Neural cell (in vitro differentiated cells): Measurements from ENCODE around the gene SKOR1. TPM values are rescaled to one million over a fixed set of nuclear protein-coding genes. Genes with fewer than 3 reads are reported as not detected.

Source experiments
- H2AFZ ChIP-seq: fragments of 200-600, 300-800 bp; sonication (generic), shearing (Covaris generic); 2 replicates; pipeline ENCODE4 v1.6.0; 2014; ENCODE audit warnings: low read depth, mild to moderate bottlenecking, antibody characterized with exemption, low read length, moderate library complexity
- H3F3A ChIP-seq: fragments of 200-600 bp; shearing (Covaris generic); 2 replicates; pipeline ENCODE4 v1.6.1; 2016; ENCODE audit warnings: mild to moderate bottlenecking, moderate library complexity, mixed read lengths, antibody characterized with exemption, low read length; ENCODE audit not compliant: insufficient read depth, poor library complexity, severe bottlenecking
- H3K27ac ChIP-seq: fragments of 200-600, 300-800 bp; sonication (generic), shearing (Covaris generic); 2 replicates; pipeline ENCODE4 v1.5.1; 2014; ENCODE audit warnings: mild to moderate bottlenecking, low read length, moderate library complexity
- H3K27me3 ChIP-seq: fragments of 300-800, 200-600 bp; sonication (generic), shearing (Covaris generic); 2 replicates; pipeline ENCODE4 v1.6.0; 2014; ENCODE audit warnings: mild to moderate bottlenecking, low read depth, low read length, moderate library complexity; ENCODE audit not compliant: insufficient read depth
- H3K36me3 ChIP-seq: fragments of 300-800, 200-600 bp; sonication (generic), shearing (Covaris generic); 2 replicates; pipeline ENCODE4 v1.5.1; 2014; ENCODE audit warnings: mild to moderate bottlenecking, antibody characterized with exemption, low read length, moderate library complexity; ENCODE audit not compliant: insufficient read depth
- H3K4me2 ChIP-seq: fragments of 300-800, 200-600 bp; sonication (generic), shearing (Covaris generic); 2 replicates; pipeline ENCODE4 v1.6.0; 2014; ENCODE audit warnings: mild to moderate bottlenecking, low read length
- H3K4me3 ChIP-seq: fragments of 300-800, 200-600 bp; sonication (generic), shearing (Covaris generic); 2 replicates; pipeline ENCODE4 v1.5.1; 2014; ENCODE audit warnings: mild to moderate bottlenecking, low read length, moderate library complexity
- H3K79me2 ChIP-seq: fragments of 200-600 bp; shearing (Covaris generic); replicated peaks from 2 replicates; pipeline ENCODE4 v1.6.0; 2014; ENCODE audit warnings: mild to moderate bottlenecking, low read length, moderate library complexity; ENCODE audit not compliant: insufficient read depth
- H3K9ac ChIP-seq: fragments of 300-800, 200-600 bp; sonication (generic), shearing (Covaris generic); 2 replicates; pipeline ENCODE4 v1.6.1; 2016; ENCODE audit warnings: mild to moderate bottlenecking, low read length, mixed read lengths
- H3K9me2 ChIP-seq: fragments of 200-600 bp; shearing (Covaris generic); 2 replicates; pipeline ENCODE4 v1.6.1; 2016; ENCODE audit warnings: mild to moderate bottlenecking, low read length, mixed read lengths; ENCODE audit not compliant: insufficient read depth
- H3K9me3 ChIP-seq: fragments of 200-600, 300-800 bp; sonication (generic), shearing (Covaris generic); 2 replicates; pipeline ENCODE4 v1.6.1; 2016; ENCODE audit warnings: mild to moderate bottlenecking, mixed run types, low read length, moderate library complexity, mixed read lengths
- H4K20me1 ChIP-seq: fragments of 200-600 bp; shearing (Covaris generic); 2 replicates; pipeline ENCODE4 v1.6.1; 2016; ENCODE audit warnings: mild to moderate bottlenecking, mixed run types; ENCODE audit not compliant: insufficient read depth
- CTCF ChIP-seq: fragments of 450-650 bp; IDR thresholded peaks from 2 replicates; pipeline ENCODE4 v1.5.1; 2014; ENCODE audit warnings: antibody characterized with exemption, mild to moderate bottlenecking, moderate library complexity; ENCODE audit not compliant: poor library complexity, severe bottlenecking
- EP300 ChIP-seq: fragments of 450-650 bp; conservative IDR thresholded peaks from 2 replicates; pipeline ENCODE4 v1.6.1; 2014; ENCODE audit warnings: antibody characterized with exemption, mild to moderate bottlenecking, moderate library complexity; ENCODE audit not compliant: poor library complexity, severe bottlenecking
- EZH2 ChIP-seq: fragments of 200-600, 300-800 bp; shearing (Covaris generic), sonication (generic); IDR thresholded peaks from 2 replicates; pipeline ENCODE4 v1.6.1; 2014; ENCODE audit warnings: antibody characterized with exemption, low read length, borderline replicate concordance, mild to moderate bottlenecking; ENCODE audit not compliant: insufficient read depth, poor library complexity, severe bottlenecking
- MXI1 ChIP-seq: fragments of 450-650 bp; conservative IDR thresholded peaks from 2 replicates; pipeline ENCODE4 v1.6.1; 2014; ENCODE audit warnings: antibody characterized with exemption, mild to moderate bottlenecking; ENCODE audit not compliant: poor library complexity, severe bottlenecking
- POLR2AphosphoS5 ChIP-seq: IDR thresholded peaks from 2 replicates; pipeline ENCODE4 v1.6.1; 2012
- RAD21 ChIP-seq: fragments of 450-650 bp; conservative IDR thresholded peaks from 2 replicates; pipeline ENCODE4 v1.6.1; 2014; ENCODE audit warnings: antibody characterized with exemption, mild to moderate bottlenecking, moderate library complexity
- REST ChIP-seq: IDR thresholded peaks from 2 replicates; pipeline ENCODE4 v1.6.1; 2012; ENCODE audit warnings: borderline replicate concordance
- SMC3 ChIP-seq: fragments of 450-650 bp; conservative IDR thresholded peaks from 2 replicates; pipeline ENCODE4 v1.6.1; 2014; ENCODE audit warnings: antibody characterized with exemption, mild to moderate bottlenecking, moderate library complexity; ENCODE audit not compliant: poor library complexity
- TAF1 ChIP-seq: IDR thresholded peaks from 2 replicates; pipeline ENCODE4 v1.6.1; 2012; ENCODE audit warnings: low read depth
- polyA plus RNA-seq: library from polyadenylated mRNA; depleted of rRNA; stranded (reverse); fragments of >200 nt; gene quantifications from 2 replicates; pipeline ENCODE4 v1.2.3, GENCODE V29; 2014

Gene SKOR1
- polyA plus RNA-seq, 1 donor from 2014 or later = 0.81 TPM

- H3K27me3 ChIP-seq = no peaks in the 10 kb centered on the region
- no peaks in the 10 kb centered on the region for H3K9me3 ChIP-seq
- H3K4me3 ChIP-seq = no peak overlapping the region
- no peaks in the 10 kb centered on the region for H4K20me1 ChIP-seq
- H3K9ac ChIP-seq = no peak overlapping the region
- H3K79me2 ChIP-seq = no peaks in the 10 kb centered on the region
- H2AFZ ChIP-seq = no peak overlapping the region
- TF ChIP-seq EZH2 = no peak
- no peaks in the 10 kb centered on the region for H3K36me3 ChIP-seq
- H3K4me2 ChIP-seq = no peak overlapping the region
- H3K9me2 ChIP-seq = no peaks in the 10 kb centered on the region
- H3K27ac ChIP-seq = no peak overlapping the region
- no peaks in the 10 kb centered on the region for H3F3A ChIP-seq
Measured at GRCh38 chr15:67880651-67881182, 55.4 kb downstream of the SKOR1 start.

GRCh38 chr15:67882487-67883233 is 57.4 kb downstream of the SKOR1 start:
- Histone ChIP-seq H3K4me2 (no peak overlapping the region), H3K27ac (no peak overlapping the region), H2AFZ (no peak overlapping the region)

GRCh38 chr15:67883234-67883773 is 58.0 kb downstream of the SKOR1 start:
- no peaks in the 10 kb centered on the region for H3K9me2 ChIP-seq
- H2AFZ ChIP-seq = no peak overlapping the region
- no peaks in the 10 kb centered on the region for H3K9me3 ChIP-seq
- no peaks in the 10 kb centered on the region for H3K27me3 ChIP-seq
- no peaks in the 10 kb centered on the region for H4K20me1 ChIP-seq
- no peak overlapping the region for H3K4me2 ChIP-seq
- no peak overlapping the region for H3K4me3 ChIP-seq
- H3K79me2 ChIP-seq = no peaks in the 10 kb centered on the region
- H3K9ac ChIP-seq = no peak overlapping the region
- no peaks in the 10 kb centered on the region for H3K36me3 ChIP-seq
- TF ChIP-seq EZH2 (no peak), REST (no peak), RAD21 (no peak), POLR2AphosphoS5 (no peak), MXI1 (no peak), TAF1 (no peak), CTCF (no peak), EP300 (no peak), SMC3 (no peak)
- H3K27ac ChIP-seq = no peak overlapping the region
- H3F3A ChIP-seq = no peaks in the 10 kb centered on the region

More at GRCh38 chr15:67882487-67883233, 57.4 kb downstream of the SKOR1 start:
- Histone ChIP-seq H3K4me3 (no peak overlapping the region), H3K9me3 (no peaks in the 10 kb centered on the region), H4K20me1 (no peaks in the 10 kb centered on the region), H3K36me3 (no peaks in the 10 kb centered on the region), H3K79me2 (no peaks in the 10 kb centered on the region), H3F3A (no peaks in the 10 kb centered on the region), H3K9me2 (no peaks in the 10 kb centered on the region), H3K27me3 (no peaks in the 10 kb centered on the region), H3K9ac (no peak overlapping the region)
- TF ChIP-seq TAF1 = no peak
- no peak for TF ChIP-seq SMC3
- no peak for TF ChIP-seq MXI1
